Activated naive CD8-positive, alpha-beta T cell (primary cell): Measurements from ENCODE around the gene ANLN.
"Not testable (repeated sequence)": the region's sequence is repeated elsewhere in the genome, so short reads cannot be mapped to it uniquely, and the experiment has no call there.

Experiments used
- H3K27ac Mint-ChIP-seq: one replicate; pipeline ENCODE4 v1.8.0; 2021; ENCODE audit warnings: mixed read lengths
- H3K27me3 Mint-ChIP-seq: one replicate; pipeline ENCODE4 v1.8.0; 2021; ENCODE audit warnings: mixed read lengths
- H3K36me3 Mint-ChIP-seq: one replicate; pipeline ENCODE4 v1.8.0; 2021; ENCODE audit warnings: mixed read lengths
- H3K4me1 Mint-ChIP-seq: one replicate; pipeline ENCODE4 v1.8.0; 2021; ENCODE audit warnings: low read depth, mixed read lengths
- H3K4me3 Mint-ChIP-seq: one replicate; pipeline ENCODE4 v1.8.0; 2021; ENCODE audit warnings: mild to moderate bottlenecking, mixed read lengths
- H3K9me3 Mint-ChIP-seq: one replicate; pipeline ENCODE4 v1.8.0; 2021; ENCODE audit warnings: low read depth, mixed read lengths

Gene ANLN

GRCh38 chr7:36366718-36367560 is 22.7 kb upstream of the ANLN start:
- Mint-ChIP-seq H3K9me3 (no peaks in the 10 kb centered on the region), H3K36me3 (no peaks in the 10 kb centered on the region), H3K27me3 (no peaks in the 10 kb centered on the region), H3K4me3 (peak overlapping the region; percentile 93), H3K4me1 (peaks cover 9% of the 10 kb centered on the region), H3K27ac (no peak overlapping the region)

- Mint-ChIP-seq H3K27me3 (no peaks in the 10 kb centered on the region), H3K4me1 (peaks cover 9% of the 10 kb centered on the region), H3K4me3 (peak overlapping the region; percentile 93), H3K27ac (no peak overlapping the region), H3K36me3 (no peaks in the 10 kb centered on the region), H3K9me3 (no peaks in the 10 kb centered on the region)
Observed at GRCh38 chr7:36367561-36368077, 22.0 kb upstream of the ANLN start.

GRCh38 chr7:36368496-36368895 is 21.2 kb upstream of the ANLN start:
- H3K27ac Mint-ChIP-seq: no peak overlapping the region
- H3K4me1 Mint-ChIP-seq: peaks cover 9% of the 10 kb centered on the region
- H3K36me3 Mint-ChIP-seq: no peaks in the 10 kb centered on the region
- no peaks in the 10 kb centered on the region for H3K27me3 Mint-ChIP-seq
- peak overlapping the region; percentile 65 for H3K4me3 Mint-ChIP-seq
- no peaks in the 10 kb centered on the region for H3K9me3 Mint-ChIP-seq

- Mint-ChIP-seq H3K9me3 (no peaks in the 10 kb centered on the region), H3K4me1 (peaks cover 9% of the 10 kb centered on the region), H3K36me3 (no peaks in the 10 kb centered on the region), H3K4me3 (no peak overlapping the region), H3K27ac (no peak overlapping the region), H3K27me3 (no peaks in the 10 kb centered on the region)
Observed at GRCh38 chr7:36369171-36369570, 20.5 kb upstream of the ANLN start.

GRCh38 chr7:36370046-36370445 is 19.6 kb upstream of the ANLN start:
- Mint-ChIP-seq H3K27ac (no peak overlapping the region), H3K4me1 (peaks cover 9% of the 10 kb centered on the region), H3K27me3 (no peaks in the 10 kb centered on the region), H3K9me3 (no peaks in the 10 kb centered on the region), H3K36me3 (no peaks in the 10 kb centered on the region), H3K4me3 (no peak overlapping the region)

- peaks cover 2% of the 10 kb centered on the region for H3K36me3 Mint-ChIP-seq
- H3K4me3 Mint-ChIP-seq: no peak overlapping the region
- H3K9me3 Mint-ChIP-seq: no peaks in the 10 kb centered on the region
- no peak overlapping the region for H3K27ac Mint-ChIP-seq
- H3K4me1 Mint-ChIP-seq: peaks cover 5% of the 10 kb centered on the region
- H3K27me3 Mint-ChIP-seq: no peaks in the 10 kb centered on the region
Observed at GRCh38 chr7:36372156-36372555, 17.5 kb upstream of the ANLN start.

- Mint-ChIP-seq H3K36me3 (peaks cover 20% of the 10 kb centered on the region), H3K4me3 (peak overlapping the region; percentile 47), H3K4me1 (peaks cover 33% of the 10 kb centered on the region), H3K9me3 (peaks cover 10% of the 10 kb centered on the region)
- H3K27ac Mint-ChIP-seq, H3K27me3 Mint-ChIP-seq: not testable (repeated sequence)
Observed at GRCh38 chr7:36378555-36378954, 11.1 kb upstream of the ANLN start.

GRCh38 chr7:36379831-36380504 is 9.7 kb upstream of the ANLN start:
- Mint-ChIP-seq H3K27me3 (no peaks in the 10 kb centered on the region), H3K4me3 (no peak overlapping the region), H3K27ac (no peak overlapping the region), H3K4me1 (peaks cover 33% of the 10 kb centered on the region), H3K9me3 (peaks cover 10% of the 10 kb centered on the region), H3K36me3 (peaks cover 20% of the 10 kb centered on the region)

- H3K4me3 Mint-ChIP-seq: no peak overlapping the region
- no peaks in the 10 kb centered on the region for H3K27me3 Mint-ChIP-seq
- no peak overlapping the region for H3K27ac Mint-ChIP-seq
- H3K36me3 Mint-ChIP-seq: peaks cover 20% of the 10 kb centered on the region
- H3K9me3 Mint-ChIP-seq: peaks cover 10% of the 10 kb centered on the region
- H3K4me1 Mint-ChIP-seq: peaks cover 33% of the 10 kb centered on the region
Observed at GRCh38 chr7:36381056-36381455, 8.6 kb upstream of the ANLN start.

- not testable (repeated sequence) for H3K9me3 Mint-ChIP-seq, H3K27me3 Mint-ChIP-seq, H3K27ac Mint-ChIP-seq, H3K4me3 Mint-ChIP-seq
- H3K4me1 Mint-ChIP-seq: peaks cover 23% of the 10 kb centered on the region
- peaks cover 12% of the 10 kb centered on the region for H3K36me3 Mint-ChIP-seq
Observed at GRCh38 chr7:36383284-36383683, 6.4 kb upstream of the ANLN start.

- H3K36me3 Mint-ChIP-seq, H3K9me3 Mint-ChIP-seq, H3K4me1 Mint-ChIP-seq, H3K27ac Mint-ChIP-seq, H3K27me3 Mint-ChIP-seq, H3K4me3 Mint-ChIP-seq: not testable (repeated sequence)
Observed at GRCh38 chr7:36385646-36386045, 4.0 kb upstream of the ANLN start.

- H3K4me1 Mint-ChIP-seq: peaks cover 22% of the 10 kb centered on the region
- H3K27me3 Mint-ChIP-seq: no peaks in the 10 kb centered on the region
- H3K9me3 Mint-ChIP-seq: no peaks in the 10 kb centered on the region
- H3K27ac Mint-ChIP-seq: no peak overlapping the region
- no peaks in the 10 kb centered on the region for H3K36me3 Mint-ChIP-seq
- no peak overlapping the region for H3K4me3 Mint-ChIP-seq
Observed at GRCh38 chr7:36387435-36388231, 2.0 kb upstream of the ANLN start.

- H3K4me3 Mint-ChIP-seq: peak overlapping the region; percentile 60
Observed at GRCh38 chr7:36388423-36388822, 1.2 kb upstream of the ANLN start.

GRCh38 chr7:36390199-36391090 is 783 bp downstream of the ANLN start:
- Mint-ChIP-seq H3K27ac (peak overlapping the region; percentile 5), H3K36me3 (no peaks in the 10 kb centered on the region), H3K4me1 (peaks cover 22% of the 10 kb centered on the region), H3K9me3 (no peaks in the 10 kb centered on the region), H3K4me3 (peak overlapping the region; percentile 87), H3K27me3 (peaks cover 5% of the 10 kb centered on the region)

More at GRCh38 chr7:36388423-36388822, 1.2 kb upstream of the ANLN start:
- Mint-ChIP-seq H3K4me1 (peaks cover 22% of the 10 kb centered on the region), H3K36me3 (no peaks in the 10 kb centered on the region), H3K27ac (peak overlapping the region; percentile 22), H3K9me3 (no peaks in the 10 kb centered on the region), H3K27me3 (no peaks in the 10 kb centered on the region)
